Mammary epithelial cell (primary cell): ENCODE data around the gene MBD6.

Experiments used
- CTCF ChIP-seq, 2 donors: IDR thresholded peaks in 1 of 2; conservative IDR thresholded peaks in 1 of 2; 2 replicates each; pipeline ENCODE4 v1.5.1; 2011 to 2012; ENCODE audit warnings: inconsistent platforms in 2 of 2, low read length in 2 of 2, mild to moderate bottlenecking in 2 of 2, control low read depth in 1 of 2, low read depth in 1 of 2; ENCODE audit not compliant: insufficient read depth in 1 of 2; ENCODE audit errors: extremely low read depth in 1 of 2
- EZH2 ChIP-seq: IDR thresholded peaks from 2 replicates; pipeline ENCODE4 v1.6.1; 2012; ENCODE audit warnings: low read length, inconsistent platforms, borderline replicate concordance

- no peak for TF ChIP-seq CTCF (conservative IDR thresholded peaks at IDR 0.05 in 1 of 2, IDR thresholded peaks at IDR 0.05 in 1 of 2; ENCODE audit: extremely low read depth in 1 of 2, insufficient read depth in 1 of 2, low read depth in 1 of 2, low read length in 2 of 2)
- no peak for TF ChIP-seq EZH2
Measured at GRCh38 chr12:57497223-57498131, 25.1 kb upstream of the MBD6 start.
